NCI-H2171 treated with DMSO at 0.1 percent for 48 hours (cell line): ENCODE measurements around the gene SH2D2A.

Experiments used
- DNase-seq: peaks from one replicate; lab custom pipeline; 2025; lab: John Stamatoyannopoulos, UW

Gene SH2D2A

DNA sequence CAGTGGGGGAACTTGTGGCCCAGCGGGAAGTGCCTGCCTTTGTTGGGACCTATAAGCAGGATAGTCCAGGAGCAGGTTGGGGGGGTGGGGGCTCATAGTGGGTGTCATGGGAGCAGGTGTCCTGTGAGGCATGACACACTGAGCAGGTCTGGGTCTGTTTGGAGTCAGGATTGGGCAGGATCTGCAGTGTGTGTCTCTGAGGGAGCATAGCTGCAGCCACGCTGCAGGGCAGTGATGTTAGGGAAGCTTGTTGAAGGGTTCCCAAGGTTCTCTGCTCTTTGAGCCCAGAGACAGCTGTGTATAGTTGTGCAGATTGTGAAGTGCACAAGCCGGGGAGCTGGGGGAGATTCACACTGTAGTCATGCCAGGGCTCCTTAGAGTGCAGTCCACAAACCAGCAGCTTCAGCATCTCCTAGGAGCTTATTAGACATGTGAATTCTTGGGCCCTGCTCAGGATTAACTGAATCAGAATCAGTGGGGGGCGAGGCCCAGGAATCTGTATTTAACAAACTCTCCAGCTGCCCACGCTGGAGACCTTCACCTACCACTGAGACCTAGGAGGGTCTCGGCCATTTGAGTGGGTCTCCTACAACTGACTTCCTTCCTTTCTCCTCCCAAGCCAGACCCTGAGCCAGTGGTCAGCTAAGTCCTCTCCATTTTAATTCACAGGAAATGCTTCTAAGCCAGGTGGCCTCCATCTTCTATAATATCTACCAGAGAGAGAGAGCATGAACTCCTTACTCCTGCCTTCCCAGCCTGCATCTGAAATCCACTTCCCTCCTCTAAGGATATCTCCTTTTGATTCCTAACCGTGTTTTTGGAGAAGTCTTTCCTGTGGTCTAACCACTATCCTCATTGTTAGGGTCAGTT lies 31.2 kb upstream of the SH2D2A start:
- no peak for DNase-seq

DNA sequence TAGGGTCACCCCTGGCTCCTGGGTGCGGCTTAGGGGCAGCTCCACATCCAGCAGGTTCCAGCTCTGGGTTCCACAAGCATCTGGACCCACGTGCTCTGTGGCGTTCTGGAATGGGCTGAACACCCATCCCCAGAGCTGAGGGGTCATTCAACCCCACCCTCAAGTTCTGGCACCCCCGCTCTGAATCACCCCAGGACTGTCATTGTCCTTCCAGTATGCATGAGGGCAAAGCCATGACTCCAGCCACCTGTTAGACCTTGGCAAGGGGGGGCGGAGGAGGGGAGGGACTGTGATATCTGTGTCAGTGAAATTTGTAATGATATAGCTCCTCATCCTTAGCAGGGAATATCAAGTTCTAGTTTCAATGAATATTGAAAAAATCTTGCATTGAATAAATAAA lies 30.0 kb upstream of the SH2D2A start:
- no peak for DNase-seq

DNA sequence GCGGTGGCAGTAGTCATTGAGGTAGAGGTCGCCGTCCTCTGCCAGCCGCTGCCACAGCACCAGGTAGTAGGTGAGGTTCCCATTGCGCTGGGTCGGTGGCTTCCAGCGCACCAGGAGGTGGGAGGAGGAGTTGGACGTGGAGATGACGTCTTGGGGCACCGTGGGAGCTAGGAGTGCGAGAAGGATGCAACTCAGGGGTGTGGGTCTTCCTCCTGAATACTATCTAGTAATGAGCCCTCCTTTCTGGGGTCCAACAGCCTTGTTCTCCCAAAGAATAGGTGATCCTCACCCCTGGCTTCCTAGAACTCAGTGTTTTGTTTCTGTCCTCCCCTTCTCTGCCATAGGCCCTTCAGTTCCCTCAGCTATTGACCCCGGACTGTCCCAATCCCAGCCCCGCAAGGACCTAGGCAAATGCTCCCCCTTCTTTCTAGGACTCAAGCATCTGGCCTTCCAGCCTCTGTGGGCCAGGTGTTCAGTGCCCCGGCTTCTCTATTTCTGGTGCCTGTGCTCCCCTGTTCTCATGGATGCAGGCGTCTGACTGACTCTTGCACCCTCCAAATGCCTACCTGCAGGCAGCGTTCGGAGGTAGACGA lies 29.4 kb upstream of the SH2D2A start:
- DNase-seq, result no peak

DNA sequence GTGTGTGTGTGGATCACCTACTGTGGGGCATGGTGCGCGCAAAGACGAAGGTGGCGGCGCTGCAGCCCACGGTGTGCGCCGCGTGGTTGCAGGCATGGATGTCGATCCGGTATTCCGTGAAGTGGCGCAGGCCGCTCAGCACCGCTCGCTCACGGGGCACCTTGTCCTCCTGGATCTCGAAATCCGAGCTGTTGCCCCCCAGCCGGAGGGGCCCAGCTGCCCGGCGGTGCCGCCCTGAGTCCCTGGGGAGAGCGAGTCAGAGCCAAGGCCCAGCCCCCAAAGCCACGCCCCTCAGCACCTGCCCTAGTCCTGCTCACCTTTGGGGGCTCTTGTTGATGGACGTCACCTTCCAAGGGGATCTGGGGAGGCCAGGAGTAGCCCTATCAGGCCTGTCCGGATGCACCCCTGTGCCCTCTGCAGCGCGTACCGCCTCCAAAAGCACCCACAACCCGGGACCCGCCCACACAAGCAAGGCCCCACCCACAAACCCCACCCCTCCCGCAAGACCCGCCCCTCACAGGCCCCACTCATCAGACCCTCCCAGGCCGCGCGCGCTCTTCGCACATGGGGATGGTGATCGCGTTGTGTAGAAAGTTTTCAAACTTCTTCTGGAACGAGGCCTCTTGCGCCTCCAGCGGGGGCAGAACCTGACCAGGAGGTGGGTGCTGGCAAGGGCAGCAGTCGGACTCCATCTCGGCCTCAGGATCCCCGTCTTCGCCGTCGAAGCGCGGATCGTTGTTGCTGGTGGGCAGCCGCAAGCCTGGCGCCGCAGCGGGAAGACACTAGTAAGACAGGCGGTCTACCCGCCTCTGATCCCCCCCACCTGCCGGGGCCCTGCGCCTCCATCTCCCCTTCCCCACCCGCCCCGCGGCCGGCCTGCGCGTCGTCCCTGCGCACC lies 28.7 kb upstream of the SH2D2A start:
- DNase-seq, result no peak

DNA sequence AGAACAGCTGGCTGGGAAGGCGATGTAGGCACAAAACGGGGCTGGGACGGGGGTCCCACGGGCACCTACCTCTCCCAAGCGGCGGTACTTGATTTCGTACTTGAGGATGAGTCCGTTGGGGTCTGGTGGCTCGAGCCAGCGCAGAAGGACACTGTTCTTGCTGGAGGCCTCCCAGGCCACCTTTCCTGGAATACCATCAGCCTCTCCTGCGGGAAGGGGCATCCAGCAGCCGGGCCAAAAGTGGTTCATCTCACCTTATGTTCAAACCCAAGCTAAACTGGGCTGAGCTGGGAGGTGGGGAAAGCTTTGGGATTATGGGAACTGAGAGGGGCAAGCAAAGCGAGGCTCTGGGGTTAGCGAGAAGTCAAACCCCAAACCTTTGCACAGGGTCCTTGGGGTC lies 28.0 kb upstream of the SH2D2A start:
- no peak for DNase-seq

DNA sequence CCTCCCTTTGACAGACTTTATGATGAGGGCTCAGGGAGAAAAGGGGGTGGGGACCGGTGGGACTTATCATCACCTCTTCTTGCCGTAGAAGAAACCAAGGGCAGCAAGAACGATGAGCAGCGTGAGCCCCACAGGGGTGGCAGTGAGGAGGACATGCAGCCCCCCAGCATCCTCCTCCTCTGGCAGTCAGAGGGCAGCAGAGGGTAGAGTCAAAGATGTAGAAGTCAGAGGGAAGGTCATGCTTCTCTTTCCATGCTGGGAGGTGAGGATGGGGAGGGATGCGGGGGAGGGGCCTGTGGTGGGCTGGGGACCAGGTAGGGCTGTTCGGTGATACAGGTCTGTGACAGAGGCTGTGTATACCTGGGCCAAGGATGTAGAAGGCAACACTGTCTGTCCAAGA lies 27.5 kb upstream of the SH2D2A start:
- no peak for DNase-seq

- no peak for DNase-seq
Measured at GRCh38 chr1:156842618-156843300, 26.1 kb upstream of the SH2D2A start.

DNA sequence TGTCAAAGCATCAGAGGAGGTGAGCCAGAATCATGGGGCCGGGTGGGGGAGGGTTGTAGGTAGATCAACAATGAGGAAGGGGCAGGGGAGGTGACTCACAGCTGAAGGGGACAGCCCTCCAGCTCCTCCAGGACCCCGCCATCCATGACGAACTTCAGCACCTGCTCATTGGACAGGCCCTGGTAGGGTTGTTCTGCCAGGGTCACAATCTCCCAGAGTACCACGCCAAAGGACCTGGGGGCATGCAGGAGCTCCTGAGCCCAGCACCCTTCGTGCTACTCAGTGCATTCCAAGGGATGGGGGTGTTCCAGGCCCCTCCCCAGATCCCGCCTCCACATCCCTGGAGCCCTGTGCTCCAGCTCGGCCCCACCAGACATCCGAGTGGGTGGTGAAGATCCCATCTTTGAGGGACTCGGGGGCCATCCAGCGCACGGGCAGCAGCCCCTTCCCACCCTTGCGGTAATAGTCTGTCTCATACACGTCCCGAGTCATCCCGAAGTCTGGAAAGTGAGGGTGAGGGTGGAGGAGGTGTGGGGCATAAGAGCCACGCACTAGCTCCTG lies 24.7 kb upstream of the SH2D2A start:
- no peak for DNase-seq

- no peak for DNase-seq
Measured at GRCh38 chr1:156840898-156841279, 24.2 kb upstream of the SH2D2A start.

GRCh38 chr1:156840186-156840897 lies 23.7 kb upstream of the SH2D2A start:
- no peak for DNase-seq

DNA sequence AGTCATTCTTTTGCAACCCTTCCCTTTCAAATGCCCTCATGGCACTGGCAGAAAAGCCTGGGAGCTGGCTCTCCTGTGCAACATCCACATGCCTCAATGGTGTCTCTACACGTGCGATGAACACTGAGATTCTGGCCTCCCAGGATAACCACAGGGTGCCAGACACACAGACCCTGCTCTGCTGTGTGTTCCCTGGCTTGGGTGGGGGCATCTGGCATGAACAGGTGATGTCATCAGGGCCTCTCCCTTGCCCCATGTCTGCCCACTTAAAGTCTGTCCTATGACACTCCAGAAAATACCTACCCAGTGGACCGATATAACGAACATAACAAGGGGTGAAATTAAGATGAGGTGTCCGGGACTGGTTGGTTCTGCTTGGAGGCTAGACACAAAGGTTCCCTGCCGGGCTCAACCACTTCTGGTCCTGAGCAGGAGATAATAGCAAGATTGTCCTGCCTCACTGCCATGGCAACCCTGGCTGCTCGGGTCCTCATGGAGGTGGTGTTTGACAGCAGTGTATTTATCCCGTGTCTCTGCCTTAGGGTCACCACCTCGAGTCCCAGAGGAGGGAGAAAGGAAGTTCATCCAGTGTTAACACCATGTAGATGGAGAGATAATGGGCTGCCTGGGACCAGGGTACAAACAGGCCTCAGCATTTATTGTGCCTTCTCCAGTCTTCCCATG lies 22.9 kb upstream of the SH2D2A start:
- no peak for DNase-seq

DNA sequence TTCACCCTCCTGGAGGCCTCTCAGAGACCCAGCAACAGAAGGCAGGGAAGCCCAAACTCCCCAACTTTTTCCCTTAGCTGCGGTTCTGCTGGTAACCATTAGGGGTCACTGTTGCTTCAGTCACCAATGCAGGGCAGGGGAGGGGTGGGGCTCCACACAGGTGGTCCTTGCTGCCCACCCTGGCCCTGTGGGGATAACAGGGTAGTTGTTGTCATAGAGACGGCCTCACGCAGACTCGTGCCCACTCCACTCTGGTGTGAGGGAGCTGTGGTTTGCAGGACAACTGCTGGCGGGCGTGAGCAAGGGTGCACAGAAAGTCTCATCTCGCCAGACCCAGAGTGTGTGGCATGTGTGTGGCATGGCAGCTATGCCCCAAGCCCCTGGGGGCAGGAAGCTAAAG lies 22.3 kb upstream of the SH2D2A start:
- peak; percentile 27 for DNase-seq

GRCh38 chr1:156836892-156837291 lies 20.2 kb upstream of the SH2D2A start:
- no peak for DNase-seq

DNA sequence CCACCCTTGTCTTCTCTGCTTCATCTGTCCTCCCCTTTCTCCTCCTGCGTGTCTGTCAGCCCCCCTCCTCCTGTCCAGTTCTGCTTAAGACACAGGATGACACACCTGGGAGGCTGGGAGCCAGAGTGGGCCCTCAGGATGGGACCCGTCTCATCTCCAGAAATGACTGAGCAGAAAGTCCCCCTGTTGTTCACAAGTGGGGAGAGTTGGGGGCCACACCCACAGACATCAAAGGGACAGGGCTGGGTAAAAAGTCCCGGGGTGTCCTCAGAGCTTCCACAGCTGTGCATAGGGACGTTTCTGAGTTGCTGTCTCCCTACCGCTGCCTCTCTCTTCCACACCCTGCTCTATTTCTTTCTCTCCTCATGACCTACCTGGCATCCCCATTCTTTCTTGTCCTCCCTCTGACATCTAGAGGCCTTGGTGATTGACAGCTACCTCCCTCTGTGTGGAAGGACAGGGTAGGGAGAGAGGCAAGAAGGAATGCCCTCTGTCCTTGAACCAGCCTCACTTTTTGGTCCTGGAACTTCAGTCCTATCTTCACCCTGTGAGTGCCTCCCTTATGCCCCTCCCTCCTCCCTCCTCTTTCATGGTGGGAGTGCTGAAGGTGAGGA lies 19.5 kb upstream of the SH2D2A start:
- DNase-seq, result no peak

DNA sequence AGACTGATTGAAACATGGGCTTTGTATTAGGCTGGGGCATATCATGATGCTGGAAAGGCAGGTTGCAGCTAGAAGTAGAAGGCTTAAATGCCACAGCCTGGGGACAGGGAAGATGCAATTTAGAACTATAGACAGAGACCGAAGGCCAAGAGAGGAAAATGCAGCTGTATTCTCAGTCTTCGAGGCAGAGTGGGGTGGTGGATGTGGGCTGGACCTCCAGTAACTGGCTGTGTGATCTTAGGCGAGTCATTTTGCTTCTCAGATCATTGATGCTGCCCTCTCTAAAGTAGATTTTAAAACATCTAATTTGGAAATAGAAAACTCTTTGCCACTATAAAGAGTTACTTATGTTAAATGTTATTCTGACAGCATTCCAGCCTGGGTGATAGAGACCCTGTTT lies 17.7 kb upstream of the SH2D2A start:
- no peak for DNase-seq

- no peak for DNase-seq
Measured at GRCh38 chr1:156833603-156834002, 17.0 kb upstream of the SH2D2A start.

GRCh38 chr1:156832434-156832833 lies 15.8 kb upstream of the SH2D2A start:
- no peak for DNase-seq

DNA sequence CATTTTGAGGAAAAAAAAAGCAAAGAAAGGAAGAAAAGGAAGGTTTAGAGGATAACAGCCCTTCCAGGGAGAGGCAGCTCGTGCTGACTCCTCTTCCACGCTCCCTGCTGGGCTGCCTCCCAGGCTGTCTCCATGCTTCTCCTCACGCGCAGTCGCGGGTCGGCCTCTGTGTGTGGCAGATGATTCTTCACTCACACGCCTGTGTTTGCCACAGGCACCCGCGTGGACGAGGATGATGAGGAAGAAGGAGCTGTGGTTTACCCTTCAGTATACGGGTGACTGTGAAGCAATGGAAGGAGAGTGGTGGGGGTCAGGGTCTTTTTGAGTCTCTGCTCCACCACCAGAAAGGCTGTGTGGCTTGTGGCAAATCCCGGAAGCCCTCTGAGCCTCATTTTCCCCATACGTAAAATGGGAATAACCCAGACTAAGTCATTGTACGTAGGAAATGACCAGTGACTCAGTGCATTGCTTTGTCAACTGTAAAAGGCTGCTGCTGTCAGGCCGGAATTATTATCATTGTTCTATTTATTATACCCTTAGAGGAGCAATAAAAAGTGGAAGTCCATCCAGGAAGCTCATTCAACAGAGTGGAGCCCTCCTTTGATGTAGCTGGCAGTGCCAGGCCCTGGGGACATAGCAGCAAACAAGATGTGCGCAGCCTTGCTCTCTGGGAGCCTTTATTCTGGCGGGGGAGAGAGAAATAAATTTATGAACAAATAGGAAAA lies 11.9 kb upstream of the SH2D2A start:
- DNase-seq, result no peak

GRCh38 chr1:156826630-156827029 lies 10.0 kb upstream of the SH2D2A start:
- no peak for DNase-seq
